B cell (primary cell): Measurements from ENCODE around the gene MAP1B. TPM values are rescaled to one million over a fixed set of nuclear protein-coding genes. Genes with fewer than 3 reads are reported as not detected.

Source experiments
- ATAC-seq: fragments of 200-7000 bp; cut with Tn5 transposase; one replicate; pipeline ENCODE4 v1.10.0; 2021; ENCODE audit warnings: low read depth, mild to moderate bottlenecking, moderate number of reproducible peaks, moderate library complexity
- CTCF ChIA-PET: fragments of 350-600 bp; sonication (Branson Sonifier 250); formaldehyde crosslinking; loops from one replicate; lab custom pipeline; 2021; ENCODE audit warnings: antibody characterized with exemption, inconsistent platforms; lab: Charles Lee
- POLR2A ChIA-PET: fragments of 350-600 bp; sonication (Branson Sonifier 250); formaldehyde crosslinking; loops from one replicate; lab custom pipeline; 2021; ENCODE audit warnings: antibody characterized with exemption; lab: Charles Lee
- DNase-seq: peaks from one replicate; pipeline ENCODE4 v3.0.0; 2013
- H2AFZ ChIP-seq: 2 replicates; pipeline ENCODE4 v1.6.1; 2012; ENCODE audit warnings: mild to moderate bottlenecking, low read depth, low read length; ENCODE audit not compliant: insufficient read depth, poor library complexity, severe bottlenecking
- H3K27ac ChIP-seq, 2 donors: 1 replicate in 1 of 2; 2 replicates in 1 of 2; pipeline ENCODE4 v1.5.1; 2012 to 2013; ENCODE audit warnings: low read length in 2 of 2, mild to moderate bottlenecking in 2 of 2, moderate library complexity in 1 of 2
- H3K27me3 ChIP-seq, 4 experiments: fragments of 200-600 bp in 1 of 4; sonication (generic) in 1 of 4; replicated peaks in 1 of 4; 1 replicate in 2 of 4; 2 replicates in 2 of 4; pipeline versions ENCODE4 v1.6.1 to v1.7.0; 2013 to 2016; ENCODE audit warnings: low read length in 3 of 4, mild to moderate bottlenecking in 2 of 4, mixed read lengths in 1 of 4, moderate library complexity in 1 of 4; ENCODE audit not compliant: insufficient read depth in 4 of 4, control insufficient read depth in 3 of 4; ENCODE audit errors: control extremely low read depth in 1 of 4
- H3K36me3 ChIP-seq, 2 experiments: replicated peaks in 1 of 2; 1 replicate in 1 of 2; 2 replicates in 1 of 2; pipeline versions ENCODE4 v1.6.1 to v1.7.1; 2013; ENCODE audit warnings: low read length in 1 of 2; ENCODE audit not compliant: insufficient read depth in 2 of 2, control insufficient read depth in 1 of 2; ENCODE audit errors: control extremely low read depth in 1 of 2, extremely low read depth in 1 of 2
- H3K4me1 ChIP-seq, 2 donors: fragments of 200-600 bp in 1 of 2; sonication (generic) in 1 of 2; 1 replicate in 1 of 2; 2 replicates in 1 of 2; pipeline versions ENCODE4 v1.5.1 to v1.6.1; 2013 to 2017; ENCODE audit warnings: low read length in 2 of 2; ENCODE audit not compliant: control insufficient read depth in 2 of 2, insufficient read depth in 2 of 2
- H3K4me2 ChIP-seq: replicated peaks from 2 replicates; pipeline ENCODE3; 2012; ENCODE audit warnings: mild to moderate bottlenecking, low read depth, low read length; ENCODE audit not compliant: poor library complexity, severe bottlenecking
- H3K4me3 ChIP-seq, 5 experiments: fragments of 200-600 bp in 1 of 5; sonication (generic) in 1 of 5; 1 replicate in 3 of 5; 2 replicates in 2 of 5; pipeline versions ENCODE4 v1.5.1 to v1.7.0; 2011 to 2016; ENCODE audit warnings: low read length in 4 of 5, mild to moderate bottlenecking in 4 of 5, low read depth in 2 of 5, control low read depth in 1 of 5, moderate library complexity in 1 of 5; ENCODE audit not compliant: insufficient read depth in 1 of 5; ENCODE audit errors: control extremely low read depth in 1 of 5, extremely low read depth in 1 of 5
- H3K79me2 ChIP-seq: fragments of 200-600 bp; sonication (generic); one replicate; pipeline ENCODE4 v1.6.0; 2016; ENCODE audit warnings: low read length; ENCODE audit not compliant: control insufficient read depth, insufficient read depth
- H3K9ac ChIP-seq: fragments of 200-600 bp; sonication (generic); 2 replicates; pipeline ENCODE4 v1.6.1; 2017; ENCODE audit warnings: mild to moderate bottlenecking, low read length, moderate library complexity
- H3K9me3 ChIP-seq, 3 donors: one replicate each; pipeline versions ENCODE4 v1.6.1 to v1.7.1; 2013; ENCODE audit warnings: low read length in 2 of 3; ENCODE audit not compliant: control insufficient read depth in 2 of 3, insufficient read depth in 1 of 3; ENCODE audit errors: control extremely low read depth in 1 of 3
- H4K20me1 ChIP-seq: 2 replicates; pipeline ENCODE4 v1.6.0; 2012; ENCODE audit warnings: mild to moderate bottlenecking, low read length; ENCODE audit not compliant: insufficient read depth, control insufficient read depth, poor library complexity, severe bottlenecking
- H3K27ac Mint-ChIP-seq: one replicate; pipeline ENCODE4 v1.8.0; 2021; ENCODE audit warnings: mixed read lengths
- H3K27me3 Mint-ChIP-seq: one replicate; pipeline ENCODE4 v1.8.0; 2021; ENCODE audit warnings: mixed read lengths
- H3K4me1 Mint-ChIP-seq: one replicate; pipeline ENCODE4 v1.8.0; 2021; ENCODE audit warnings: mixed read lengths
- H3K4me3 Mint-ChIP-seq: one replicate; pipeline ENCODE4 v1.8.0; 2021; ENCODE audit warnings: mixed read lengths
- H3K9me3 Mint-ChIP-seq: one replicate; pipeline ENCODE4 v1.8.0; 2022; ENCODE audit warnings: mixed read lengths; ENCODE audit not compliant: insufficient read depth
- EZH2 ChIP-seq: IDR thresholded peaks from 2 replicates; pipeline ENCODE4 v1.6.1; 2012; ENCODE audit warnings: borderline replicate concordance, low read depth, mild to moderate bottlenecking, moderate library complexity, low read length; ENCODE audit not compliant: insufficient read depth, poor library complexity, severe bottlenecking
- WGBS: methylation state at CpG from one replicate; pipeline ENCODE4 v1.1.5; 2013; ENCODE audit warnings: missing lambda C conversion rate; ENCODE audit not compliant: insufficient coverage; 5-methylcytosine and 5-hydroxymethylcytosine counted together
- intact Hi-C: fragments of 100-400 bp; cut with micrococcal nuclease; formaldehyde crosslinking; loops from one replicate; pipeline ENCODE4 v1.10.0; 2022
- polyA plus RNA-seq: library from polyadenylated mRNA; depleted of rRNA; stranded (reverse); fragments of >200 nt; gene quantifications from 2 replicates; pipeline ENCODE4 v1.2.3, GENCODE V29; 2012
- total RNA-seq, 2 donors: library from RNA; stranded (reverse); fragments of 120-200 nt in 1 of 2; gene quantifications; 1 replicate in 1 of 2; 2 replicates in 1 of 2; pipeline versions ENCODE4 v1.2.3 to v1.2.4, GENCODE V29; 2013 to 2022
- TF ChIP-seq, protein P1 (sequence below): fragments of 200-600 bp; IDR thresholded peaks from one replicate; pipeline ENCODE4 v1.8.0; 2022; ENCODE audit warnings: antibody characterized with exemption, mild to moderate bottlenecking

The MAP1B gene
- total and polyA plus RNA-seq, 2 donors (not counting 1 experiment from before 2014, with no cell fraction given), result 0.15 TPM; not detected in 1

DNA sequence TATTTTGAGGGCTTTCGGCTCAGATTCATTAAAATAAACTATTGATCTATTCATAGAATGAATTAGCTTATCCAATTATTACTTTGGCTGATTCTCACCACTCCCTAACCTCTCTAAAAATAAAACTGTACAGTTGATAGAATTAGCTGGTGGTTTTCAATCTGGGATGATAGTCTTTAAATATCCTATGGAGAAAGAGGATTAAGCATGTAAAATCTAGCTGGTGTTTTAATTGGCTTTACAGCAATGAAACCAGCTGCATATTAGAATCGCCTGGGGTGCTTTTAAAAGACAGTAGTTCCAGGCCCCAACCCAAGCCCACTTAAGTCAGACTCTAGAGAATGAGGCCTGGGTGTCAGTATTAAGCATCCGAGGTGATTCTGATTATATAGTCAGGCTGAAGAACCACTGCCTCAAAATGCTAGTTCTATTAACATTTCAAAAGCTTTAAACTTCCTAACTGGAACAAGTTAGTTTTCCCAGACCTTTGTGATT lies 95.1 kb downstream of the MAP1B start:
- ChIA-PET CTCF (no interaction called here), POLR2A (no interaction called here)

DNA sequence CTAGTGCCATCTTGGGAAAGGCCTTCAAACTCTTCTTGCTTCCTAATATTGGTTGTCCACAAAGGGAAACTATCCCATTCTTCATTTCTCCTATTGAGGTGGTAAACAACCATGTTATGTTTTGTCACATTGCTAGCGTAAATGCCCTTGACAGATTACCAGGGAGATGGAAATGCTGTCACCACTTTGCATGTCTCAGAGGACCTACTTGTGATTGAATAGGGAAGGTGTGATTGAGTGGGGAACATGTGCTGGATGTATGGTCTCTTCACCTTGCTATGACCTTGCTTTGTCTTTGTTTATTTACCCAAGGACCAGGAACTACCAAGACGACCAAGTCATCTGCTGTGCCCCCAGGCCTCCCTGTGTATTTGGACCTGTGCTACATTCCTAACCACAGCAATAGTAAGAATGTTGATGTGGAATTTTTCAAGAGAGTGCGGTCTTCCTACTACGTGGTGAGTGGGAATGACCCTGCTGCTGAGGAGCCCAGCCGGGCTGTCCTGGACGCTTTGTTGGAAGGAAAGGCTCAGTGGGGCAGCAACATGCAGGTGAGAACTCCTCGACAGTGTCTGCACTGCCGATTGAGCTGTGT lies 96.1 kb downstream of the MAP1B start:
- CTCF ChIA-PET, result no interaction called here
- POLR2A ChIA-PET, result no interaction called here
- H3K4me3 ChIP-seq, result no peak overlapping the region
- no peaks in the 10 kb centered on the region for H3K9me3 Mint-ChIP-seq
- TF ChIP-seq, protein P1, sequence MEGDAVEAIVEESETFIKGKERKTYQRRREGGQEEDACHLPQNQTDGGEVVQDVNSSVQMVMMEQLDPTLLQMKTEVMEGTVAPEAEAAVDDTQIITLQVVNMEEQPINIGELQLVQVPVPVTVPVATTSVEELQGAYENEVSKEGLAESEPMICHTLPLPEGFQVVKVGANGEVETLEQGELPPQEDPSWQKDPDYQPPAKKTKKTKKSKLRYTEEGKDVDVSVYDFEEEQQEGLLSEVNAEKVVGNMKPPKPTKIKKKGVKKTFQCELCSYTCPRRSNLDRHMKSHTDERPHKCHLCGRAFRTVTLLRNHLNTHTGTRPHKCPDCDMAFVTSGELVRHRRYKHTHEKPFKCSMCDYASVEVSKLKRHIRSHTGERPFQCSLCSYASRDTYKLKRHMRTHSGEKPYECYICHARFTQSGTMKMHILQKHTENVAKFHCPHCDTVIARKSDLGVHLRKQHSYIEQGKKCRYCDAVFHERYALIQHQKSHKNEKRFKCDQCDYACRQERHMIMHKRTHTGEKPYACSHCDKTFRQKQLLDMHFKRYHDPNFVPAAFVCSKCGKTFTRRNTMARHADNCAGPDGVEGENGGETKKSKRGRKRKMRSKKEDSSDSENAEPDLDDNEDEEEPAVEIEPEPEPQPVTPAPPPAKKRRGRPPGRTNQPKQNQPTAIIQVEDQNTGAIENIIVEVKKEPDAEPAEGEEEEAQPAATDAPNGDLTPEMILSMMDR, result no peak
- H3K9me3 ChIP-seq, result peaks cover 0 to 4% (median 0%) of the 10 kb centered on the region in 3 donors
- ATAC-seq, result no peak
- no peak overlapping the region for H3K4me3 Mint-ChIP-seq
- 99% methylated on average over 6 of the region's 8 CpGs for WGBS
- H3K36me3 ChIP-seq, result no peaks in the 10 kb centered on the region
- H3K27me3 ChIP-seq, result no peaks in the 10 kb centered on the region
- H3K4me2 ChIP-seq, result no peak overlapping the region
- H4K20me1 ChIP-seq, result no peaks in the 10 kb centered on the region
- H3K4me1 ChIP-seq, result no peaks in the 10 kb centered on the region
- intact Hi-C loops, result no loop called here
- DNase-seq, result no peak
- H3K27ac ChIP-seq, result no peak overlapping the region
- H3K27ac Mint-ChIP-seq, result no peak overlapping the region
- no peaks in the 10 kb centered on the region for H3K79me2 ChIP-seq
- no peak overlapping the region for H3K9ac ChIP-seq
- no peak overlapping the region for H2AFZ ChIP-seq
- H3K4me1 Mint-ChIP-seq, result no peaks in the 10 kb centered on the region
- H3K27me3 Mint-ChIP-seq, result no peaks in the 10 kb centered on the region

More for the DNA sequence above, 95.1 kb downstream of the MAP1B start:
- H3K27me3 Mint-ChIP-seq, result peaks cover 2% of the 10 kb centered on the region
- H3K9me3 Mint-ChIP-seq, result no peaks in the 10 kb centered on the region
- no peaks in the 10 kb centered on the region for H3K36me3 ChIP-seq
- no peak overlapping the region for H2AFZ ChIP-seq
- DNase-seq (no peak), ATAC-seq (no peak)
- no peak overlapping the region for H3K27ac ChIP-seq
- H3K4me3 ChIP-seq, result no peak overlapping the region
- H3K27ac Mint-ChIP-seq, result no peak overlapping the region
- WGBS, result no CpG with 5 or more reads among the region's 3 CpGs
- H3K79me2 ChIP-seq, result no peaks in the 10 kb centered on the region
- H4K20me1 ChIP-seq, result no peaks in the 10 kb centered on the region
- H3K4me1 ChIP-seq, result no peaks in the 10 kb centered on the region
- no peak overlapping the region for H3K4me3 Mint-ChIP-seq
- no peak overlapping the region for H3K9ac ChIP-seq
- intact Hi-C loops, result no loop called here
- peaks cover 0 to 4% (median 0%) of the 10 kb centered on the region in 3 donors for H3K9me3 ChIP-seq
- H3K27me3 ChIP-seq, result no peaks in the 10 kb centered on the region
- H3K4me2 ChIP-seq, result no peak overlapping the region
- no peaks in the 10 kb centered on the region for H3K4me1 Mint-ChIP-seq
- no peak for TF ChIP-seq EZH2
- TF ChIP-seq, protein P1, result no peak
